GM18511 (cell line): ENCODE measurements around the gene ANKRD62.
"Not testable (repeated sequence)": the region's sequence is repeated elsewhere in the genome, so short reads cannot be mapped to it uniquely, and the experiment has no call there.

ENCODE experiments used
- ATAC-seq: cut with Tn5 transposase; IDR thresholded peaks from one replicate; pipeline ENCODE4 v1.9.1; 2021; ENCODE audit warnings: mild to moderate bottlenecking, moderate library complexity; ENCODE audit not compliant: unreplicated experiment

Gene ANKRD62

GRCh38 chr18:12092398-12093229, 1.0 kb upstream of the ANKRD62 start:
- ATAC-seq, result no peak

- no peak for ATAC-seq
Observed at GRCh38 chr18:12098374-12098773, 4.7 kb downstream of the ANKRD62 start.

GRCh38 chr18:12099160-12099559, 5.5 kb downstream of the ANKRD62 start:
- ATAC-seq, result no peak

- ATAC-seq, result no peak
Observed at GRCh38 chr18:12101266-12101665, 7.6 kb downstream of the ANKRD62 start.

- ATAC-seq, result no peak
Observed at GRCh38 chr18:12102136-12102842, 8.6 kb downstream of the ANKRD62 start.

- no peak for ATAC-seq
Observed at GRCh38 chr18:12106471-12106870, 12.8 kb downstream of the ANKRD62 start.

- ATAC-seq, result no peak
Observed at GRCh38 chr18:12109836-12110235, 16.2 kb downstream of the ANKRD62 start.

GRCh38 chr18:12113999-12114646, 20.5 kb downstream of the ANKRD62 start:
- no peak for ATAC-seq

- ATAC-seq, result no peak
Observed at GRCh38 chr18:12119358-12119757, 25.7 kb downstream of the ANKRD62 start.

GRCh38 chr18:12121175-12122042, 27.8 kb downstream of the ANKRD62 start:
- no peak for ATAC-seq

- ATAC-seq, result not testable (repeated sequence)
Observed at GRCh38 chr18:12122043-12122389, 28.4 kb downstream of the ANKRD62 start.

GRCh38 chr18:12127647-12128046, 34.0 kb downstream of the ANKRD62 start:
- not testable (repeated sequence) for ATAC-seq

GRCh38 chr18:12138831-12139230, 45.2 kb downstream of the ANKRD62 start:
- ATAC-seq, result not testable (repeated sequence)

GRCh38 chr18:12140866-12141265, 47.2 kb downstream of the ANKRD62 start:
- ATAC-seq, result not testable (repeated sequence)

GRCh38 chr18:12141778-12142177, 48.1 kb downstream of the ANKRD62 start:
- ATAC-seq, result not testable (repeated sequence)

GRCh38 chr18:12149431-12149830, 55.8 kb downstream of the ANKRD62 start:
- ATAC-seq, result not testable (repeated sequence)

GRCh38 chr18:12154361-12154760, 60.7 kb downstream of the ANKRD62 start:
- ATAC-seq, result no peak

GRCh38 chr18:12155996-12156395, 62.4 kb downstream of the ANKRD62 start:
- ATAC-seq, result no peak

GRCh38 chr18:12159446-12159845, 65.8 kb downstream of the ANKRD62 start:
- no peak for ATAC-seq

GRCh38 chr18:12162786-12163185, 69.1 kb downstream of the ANKRD62 start:
- ATAC-seq, result no peak
